Kidney (tissue), 2 donors: ENCODE results near the gene TAF3. TPM values are rescaled to one million over a fixed set of nuclear protein-coding genes. Genes with fewer than 3 reads are reported as not detected.

ENCODE experiments used
- polyA plus RNA-seq: library from polyadenylated mRNA; stranded (reverse); fragments of 350-450 nt; fragmentation: Illumina TruSeq; extraction: RNeasy Lipid Tissue Mini Kit (QIAGEN cat#74804); gene quantifications from one replicate; pipeline ENCODE4 v1.2.3, GENCODE V29; 2014; ENCODE audit warnings: low read depth, low replicate concordance; ENCODE audit not compliant: insufficient read depth
- total RNA-seq: library from RNA; stranded (reverse); fragmentation: NEBNext Ultra II Directional; extraction: Animal tissue kit (Norgen Biotek cat#: 25700); gene quantifications from one replicate; pipeline ENCODE4 v1.2.1, GENCODE V29; 2021
- donor health status: DM: yes; HTN: yes; CAD: no.

TAF3 gene
- total and polyA plus RNA-seq, 2 donors from 2014 or later = 4.0 to 8.7 TPM

Other genes starting within 250 kb of the TAF3 start
- gene ITIH5, start 151.5 kb upstream of the TAF3 start, total RNA-seq = 13.1 TPM
- gene ITIH5, start 151.5 kb upstream of the TAF3 start, polyA plus RNA-seq = 23.3 TPM
- 0.13 TPM for gene ITIH2, start 115.2 kb upstream of the TAF3 start, total RNA-seq
- 1.2 TPM for gene ITIH2, start 115.2 kb upstream of the TAF3 start, polyA plus RNA-seq
- 12.9 TPM for gene KIN, start 30.5 kb upstream of the TAF3 start, total RNA-seq
- gene KIN, start 30.5 kb upstream of the TAF3 start, polyA plus RNA-seq = 10.8 TPM
- 269 TPM for gene ATP5F1C, start 30.3 kb upstream of the TAF3 start, total RNA-seq
- gene ATP5F1C, start 30.3 kb upstream of the TAF3 start, polyA plus RNA-seq = 695 TPM
- 23.5 TPM for gene GATA3, start 236.2 kb downstream of the TAF3 start, total RNA-seq
- gene GATA3, start 236.2 kb downstream of the TAF3 start, polyA plus RNA-seq = 45.9 TPM